Measurements from ENCODE around the gene OR2V2.
A peak's percentile ranks its signal among the peaks of the same experiment; 100 is the strongest.

Gene OR2V2

DNA sequence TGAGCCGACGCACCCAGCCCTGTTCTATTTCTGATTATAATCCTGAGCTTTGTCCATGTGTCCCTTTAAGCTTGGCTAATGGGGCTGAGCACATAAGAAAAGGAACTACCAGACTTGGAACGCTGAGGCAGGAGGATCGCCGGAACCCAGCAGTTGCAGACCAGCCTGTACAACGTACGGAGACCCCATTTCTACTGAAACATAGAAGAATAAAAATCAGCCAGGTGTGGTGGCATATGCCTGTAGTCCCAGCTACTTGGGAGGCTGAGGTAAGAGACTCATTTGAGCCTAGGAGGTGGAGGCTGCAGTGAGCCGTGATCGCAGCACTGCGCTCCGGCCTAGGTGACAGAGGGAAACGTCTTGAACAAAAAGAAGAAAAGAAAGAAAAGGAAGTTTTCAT lies 35.3 kb downstream of the OR2V2 start:
- no peak for ATAC-seq
- no peaks in the 10 kb centered on the region for H3K9me3 Mint-ChIP-seq
- H3K27ac Mint-ChIP-seq, result peak overlapping the region; percentile 46
- no peak for DNase-seq
- H3K27me3 Mint-ChIP-seq, result peaks cover 15% of the 10 kb centered on the region
- H3K4me3 Mint-ChIP-seq, result peak overlapping the region; percentile 77
- peaks cover 30% of the 10 kb centered on the region for H3K4me1 Mint-ChIP-seq
- no peaks in the 10 kb centered on the region for H3K36me3 Mint-ChIP-seq (ENCODE audit: low read depth)

GRCh38 chr5:181184845-181185216 lies 37.4 kb downstream of the OR2V2 start:
- peaks cover 20% of the 10 kb centered on the region for H3K27me3 Mint-ChIP-seq
- ATAC-seq (no peak), DNase-seq (no peak)
- H3K27ac Mint-ChIP-seq, result peak overlapping the region; percentile 90
- peak overlapping the region; percentile 85 for H3K4me3 Mint-ChIP-seq
- H3K36me3 Mint-ChIP-seq (ENCODE audit: low read depth), result peaks cover 8% of the 10 kb centered on the region
- H3K4me1 Mint-ChIP-seq, result peaks cover 48% of the 10 kb centered on the region
- H3K9me3 Mint-ChIP-seq, result no peaks in the 10 kb centered on the region

- peaks cover 20% of the 10 kb centered on the region for H3K27me3 Mint-ChIP-seq
- DNase-seq (no peak), ATAC-seq (no peak)
- H3K4me1 Mint-ChIP-seq, result peaks cover 55% of the 10 kb centered on the region
- H3K4me3 Mint-ChIP-seq, result no peak overlapping the region
- no peaks in the 10 kb centered on the region for H3K9me3 Mint-ChIP-seq
- H3K27ac Mint-ChIP-seq, result no peak overlapping the region
- peaks cover 8% of the 10 kb centered on the region for H3K36me3 Mint-ChIP-seq (ENCODE audit: low read depth)
These were observed 38.2 kb downstream of the OR2V2 start for GRCh38 chr5:181185560-181185959.

- DNase-seq (no peak), ATAC-seq (no peak)
- Mint-ChIP-seq H3K27ac (no peak overlapping the region), H3K27me3 (peaks cover 20% of the 10 kb centered on the region), H3K36me3 (ENCODE audit: low read depth) (peaks cover 8% of the 10 kb centered on the region), H3K4me1 (peaks cover 55% of the 10 kb centered on the region), H3K4me3 (no peak overlapping the region), H3K9me3 (no peaks in the 10 kb centered on the region)
These were observed 38.6 kb downstream of the OR2V2 start for GRCh38 chr5:181186022-181186421.

GRCh38 chr5:181186986-181187499 lies 39.7 kb downstream of the OR2V2 start:
- Mint-ChIP-seq H3K4me1 (peaks cover 61% of the 10 kb centered on the region), H3K27ac (peak overlapping the region; percentile 99), H3K36me3 (ENCODE audit: low read depth) (peaks cover 11% of the 10 kb centered on the region), H3K4me3 (peak overlapping the region; percentile 92), H3K9me3 (no peaks in the 10 kb centered on the region), H3K27me3 (peaks cover 16% of the 10 kb centered on the region)
- DNase-seq, result no peak
- no peak for ATAC-seq

GRCh38 chr5:181187500-181188213 lies 40.3 kb downstream of the OR2V2 start:
- peaks cover 62% of the 10 kb centered on the region for H3K4me1 Mint-ChIP-seq
- H3K9me3 Mint-ChIP-seq, result no peaks in the 10 kb centered on the region
- peaks cover 14% of the 10 kb centered on the region for H3K27me3 Mint-ChIP-seq
- H3K27ac Mint-ChIP-seq, result peak overlapping the region; percentile 99
- peak; percentile 78 for DNase-seq
- ATAC-seq, result peak; percentile 7
- H3K4me3 Mint-ChIP-seq, result peak overlapping the region; percentile 92
- peaks cover 11% of the 10 kb centered on the region for H3K36me3 Mint-ChIP-seq (ENCODE audit: low read depth)

- H3K4me1 Mint-ChIP-seq, result peaks cover 67% of the 10 kb centered on the region
- peak overlapping the region; percentile 99 for H3K27ac Mint-ChIP-seq
- H3K27me3 Mint-ChIP-seq, result peaks cover 11% of the 10 kb centered on the region
- H3K36me3 Mint-ChIP-seq (ENCODE audit: low read depth), result peaks cover 13% of the 10 kb centered on the region
- DNase-seq (peak; percentile 83), ATAC-seq (peak; percentile 2)
- H3K4me3 Mint-ChIP-seq, result peak overlapping the region; percentile 92
- H3K9me3 Mint-ChIP-seq, result no peaks in the 10 kb centered on the region
These were observed 41.4 kb downstream of the OR2V2 start for GRCh38 chr5:181188700-181189362.

GRCh38 chr5:181189363-181189961 lies 42.1 kb downstream of the OR2V2 start:
- DNase-seq, result peak; percentile 67

GRCh38 chr5:181189962-181190710 lies 42.8 kb downstream of the OR2V2 start:
- Mint-ChIP-seq H3K4me1 (peaks cover 57% of the 10 kb centered on the region), H3K4me3 (peak overlapping the region; percentile 92), H3K27me3 (peaks cover 11% of the 10 kb centered on the region), H3K9me3 (no peaks in the 10 kb centered on the region), H3K36me3 (ENCODE audit: low read depth) (peaks cover 13% of the 10 kb centered on the region), H3K27ac (peak overlapping the region; percentile 99)
- no peak for ATAC-seq
- peak; percentile 48 for DNase-seq

More at GRCh38 chr5:181189363-181189961, 42.1 kb downstream of the OR2V2 start:
- peak; percentile 6 for ATAC-seq
- peaks cover 62% of the 10 kb centered on the region for H3K4me1 Mint-ChIP-seq
- peak overlapping the region; percentile 99 for H3K27ac Mint-ChIP-seq
- H3K36me3 Mint-ChIP-seq (ENCODE audit: low read depth), result peaks cover 13% of the 10 kb centered on the region
- peak overlapping the region; percentile 92 for H3K4me3 Mint-ChIP-seq
- H3K27me3 Mint-ChIP-seq, result peaks cover 11% of the 10 kb centered on the region
- no peaks in the 10 kb centered on the region for H3K9me3 Mint-ChIP-seq

- Mint-ChIP-seq H3K4me1 (peaks cover 57% of the 10 kb centered on the region), H3K27me3 (peaks cover 11% of the 10 kb centered on the region)
These were observed 43.5 kb downstream of the OR2V2 start for GRCh38 chr5:181190711-181191525.

DNA sequence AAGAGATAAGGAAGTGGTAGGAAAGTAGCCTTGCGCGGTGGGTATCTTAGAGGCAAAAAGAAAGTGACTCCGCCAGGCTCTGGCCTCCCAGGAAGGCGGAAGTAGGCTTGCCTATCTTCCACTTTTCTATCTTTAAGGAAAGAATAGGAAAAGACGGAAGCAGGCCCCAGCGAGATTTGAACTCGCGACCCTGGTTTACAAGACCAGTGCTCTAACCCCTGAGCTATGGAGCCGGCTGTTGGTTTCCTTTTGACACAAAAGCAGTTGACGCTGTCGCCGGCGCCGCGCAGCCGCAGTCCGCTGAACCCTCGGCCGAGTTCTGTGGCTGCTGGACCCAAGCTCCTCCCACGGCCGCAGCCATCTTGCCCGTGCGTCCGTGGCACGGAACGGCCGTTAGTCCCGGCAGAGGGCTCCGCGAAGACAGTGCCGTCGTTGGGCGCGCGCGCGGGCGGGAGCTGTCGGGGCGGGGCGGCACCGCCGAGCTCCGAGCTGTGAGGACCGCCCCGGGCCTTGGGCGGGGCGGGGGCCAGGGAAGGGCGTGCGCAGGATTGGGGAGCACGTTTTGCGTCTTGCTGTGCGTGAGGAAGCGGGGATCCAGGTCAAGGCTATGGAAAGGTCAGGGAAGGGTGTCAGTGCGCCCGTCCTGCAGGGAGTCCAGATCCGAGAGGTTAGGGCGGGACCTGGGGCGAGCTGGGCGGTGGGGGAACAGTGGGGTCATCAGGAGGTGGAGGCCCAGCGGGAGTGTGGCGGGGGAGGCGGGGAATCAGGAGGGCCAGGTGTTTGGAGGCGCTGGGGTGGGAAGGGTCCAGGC lies 44.3 kb downstream of the OR2V2 start:
- H3K4me3 Mint-ChIP-seq, result peak overlapping the region; percentile 92
- no peaks in the 10 kb centered on the region for H3K9me3 Mint-ChIP-seq
- DNase-seq, result peak; percentile 94
- peaks cover 13% of the 10 kb centered on the region for H3K36me3 Mint-ChIP-seq (ENCODE audit: low read depth)
- peak; percentile 45 for ATAC-seq
- H3K4me1 Mint-ChIP-seq, result peaks cover 55% of the 10 kb centered on the region
- peaks cover 11% of the 10 kb centered on the region for H3K27me3 Mint-ChIP-seq
- peak overlapping the region; percentile 97 for H3K27ac Mint-ChIP-seq

More at GRCh38 chr5:181190711-181191525, 43.5 kb downstream of the OR2V2 start:
- Mint-ChIP-seq H3K4me3 (peak overlapping the region; percentile 92), H3K9me3 (no peaks in the 10 kb centered on the region), H3K27ac (peak overlapping the region; percentile 99), H3K36me3 (ENCODE audit: low read depth) (peaks cover 13% of the 10 kb centered on the region)
- ATAC-seq (no peak), DNase-seq (peak; percentile 60)

- peaks cover 13% of the 10 kb centered on the region for H3K36me3 Mint-ChIP-seq (ENCODE audit: low read depth)
- peak overlapping the region; percentile 92 for H3K4me3 Mint-ChIP-seq
- H3K27ac Mint-ChIP-seq, result peak overlapping the region; percentile 97
- H3K27me3 Mint-ChIP-seq, result peaks cover 10% of the 10 kb centered on the region
- peaks cover 50% of the 10 kb centered on the region for H3K4me1 Mint-ChIP-seq
- no peak for ATAC-seq
- no peak for DNase-seq
- no peaks in the 10 kb centered on the region for H3K9me3 Mint-ChIP-seq
These were observed 45.1 kb downstream of the OR2V2 start for GRCh38 chr5:181192337-181193046.
